Esophagus muscularis mucosa (tissue), 3 donors: Measurements from ENCODE around the gene XRCC4.

Source experiments
- CTCF ChIP-seq, 3 experiments: fragments of 200-600 bp in 2 of 3; fragments of 450-650 bp in 1 of 3; sonication (generic) in 2 of 3; IDR thresholded peaks; one replicate each; pipeline ENCODE4 v1.5.1; 2017 to 2019; ENCODE audit warnings: antibody characterized with exemption in 3 of 3, mild to moderate bottlenecking in 2 of 3, moderate library complexity in 1 of 3
- POLR2A ChIP-seq: fragments of 450-650 bp; IDR thresholded peaks from one replicate; pipeline ENCODE4 v1.6.1; 2017; ENCODE audit warnings: antibody characterized with exemption, moderate library complexity, mild to moderate bottlenecking, low read depth
- POLR2AphosphoS5 ChIP-seq, 2 donors: sonication (generic); formaldehyde crosslinking; IDR thresholded peaks; one replicate each; pipeline ENCODE4 v1.6.1; 2017; ENCODE audit warnings: antibody characterized with exemption in 2 of 2

- TF ChIP-seq POLR2A: no peak
- TF ChIP-seq CTCF (IDR thresholded peaks at IDR 0.05): no peak
- TF ChIP-seq POLR2AphosphoS5 (IDR thresholded peaks at IDR 0.05): no peak
Observed at GRCh38 chr5:83199126-83199525, 121.8 kb downstream of the XRCC4 start.
